OCI-LY1 (cell line): ENCODE results near the gene PLEKHJ1.

Experiments
- EZH2 ChIP-seq: fragments of 200-600 bp; sonication (generic), shearing (Covaris generic); IDR thresholded peaks from 2 replicates; pipeline ENCODE4 v1.8.0; 2017; ENCODE audit warnings: borderline replicate concordance, mixed run types, mild to moderate bottlenecking, antibody characterized with exemption, low read length, moderate library complexity, mixed read lengths
- TF ChIP-seq, protein P1 (sequence below): fragments of 200-600 bp; sonication (generic), shearing (Covaris generic); IDR thresholded peaks from 2 replicates; pipeline ENCODE4 v1.5.1; 2017; ENCODE audit warnings: mild to moderate bottlenecking, antibody characterized with exemption, low read length, moderate library complexity, mixed read lengths

DNA sequence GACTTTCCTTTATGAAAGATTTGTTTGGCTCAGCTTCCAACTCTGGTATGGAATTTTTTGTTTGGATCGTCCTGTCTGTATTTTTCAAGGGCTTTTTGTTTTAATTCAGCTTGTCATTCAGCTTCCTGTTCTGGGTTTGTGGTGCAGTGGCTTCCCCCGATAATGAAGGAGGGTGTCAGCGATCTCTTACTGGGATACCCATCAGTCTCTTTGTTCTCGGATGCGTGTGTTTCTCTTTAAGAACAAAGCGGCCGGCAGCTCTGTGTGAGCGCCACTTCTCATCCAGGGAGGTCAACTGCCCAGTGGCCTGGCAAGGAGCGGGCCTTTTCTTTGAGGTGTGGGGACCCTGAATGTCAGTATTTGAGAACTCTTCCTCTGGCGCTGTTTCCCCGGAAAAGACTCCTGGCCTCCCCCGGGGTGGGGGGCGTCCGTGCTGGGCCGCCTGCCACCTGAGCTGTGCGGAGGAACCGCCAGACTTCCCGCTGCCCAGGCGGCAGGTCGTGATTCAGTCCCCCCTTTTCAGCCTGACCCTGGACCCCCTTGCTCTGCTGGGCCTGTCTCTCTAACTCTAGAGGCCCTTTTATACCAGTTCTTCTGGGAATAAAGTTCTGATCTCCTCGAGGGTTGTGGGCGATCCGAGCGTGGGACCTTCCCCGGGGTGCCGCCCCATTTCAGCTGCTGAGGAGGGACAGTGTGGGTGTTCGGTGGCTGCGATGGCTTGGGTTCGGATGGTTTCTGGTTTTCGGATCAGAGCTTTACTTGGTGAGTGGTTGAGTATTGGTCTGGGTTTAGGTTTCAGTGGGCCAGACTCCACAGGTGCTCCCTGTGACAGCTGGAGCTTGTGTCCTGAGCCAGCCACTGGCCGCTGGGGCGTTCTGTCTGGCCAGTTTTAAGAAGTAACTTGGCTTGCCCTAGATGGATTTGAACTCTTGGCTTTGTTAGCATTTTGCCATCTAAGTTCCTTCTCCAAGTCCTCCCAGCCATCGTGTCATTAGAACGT, 3.9 kb upstream of the PLEKHJ1 start:
- TF ChIP-seq, protein P1, sequence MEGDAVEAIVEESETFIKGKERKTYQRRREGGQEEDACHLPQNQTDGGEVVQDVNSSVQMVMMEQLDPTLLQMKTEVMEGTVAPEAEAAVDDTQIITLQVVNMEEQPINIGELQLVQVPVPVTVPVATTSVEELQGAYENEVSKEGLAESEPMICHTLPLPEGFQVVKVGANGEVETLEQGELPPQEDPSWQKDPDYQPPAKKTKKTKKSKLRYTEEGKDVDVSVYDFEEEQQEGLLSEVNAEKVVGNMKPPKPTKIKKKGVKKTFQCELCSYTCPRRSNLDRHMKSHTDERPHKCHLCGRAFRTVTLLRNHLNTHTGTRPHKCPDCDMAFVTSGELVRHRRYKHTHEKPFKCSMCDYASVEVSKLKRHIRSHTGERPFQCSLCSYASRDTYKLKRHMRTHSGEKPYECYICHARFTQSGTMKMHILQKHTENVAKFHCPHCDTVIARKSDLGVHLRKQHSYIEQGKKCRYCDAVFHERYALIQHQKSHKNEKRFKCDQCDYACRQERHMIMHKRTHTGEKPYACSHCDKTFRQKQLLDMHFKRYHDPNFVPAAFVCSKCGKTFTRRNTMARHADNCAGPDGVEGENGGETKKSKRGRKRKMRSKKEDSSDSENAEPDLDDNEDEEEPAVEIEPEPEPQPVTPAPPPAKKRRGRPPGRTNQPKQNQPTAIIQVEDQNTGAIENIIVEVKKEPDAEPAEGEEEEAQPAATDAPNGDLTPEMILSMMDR = no peak
- no peak for TF ChIP-seq EZH2
